Skin of body (tissue), 2 donors: ENCODE results near the gene TRABD. TPM values are rescaled to one million over a fixed set of nuclear protein-coding genes. Genes with fewer than 3 reads are reported as not detected.

Experiments
- DNase-seq: peaks from one replicate; lab custom pipeline; 2025; lab: John Stamatoyannopoulos, UW
- total RNA-seq: library from RNA; depleted of rRNA; stranded (reverse); fragments of >200 nt; gene quantifications from one replicate; pipeline ENCODE4 v1.2.3, GENCODE V29; 2014

Gene TRABD
- total RNA-seq, 1 donor from 2014 or later = 10.8 TPM

- DNase-seq = no peak
Measured at GRCh38 chr22:50186761-50187523, 1.2 kb downstream of the TRABD start.

DNA sequence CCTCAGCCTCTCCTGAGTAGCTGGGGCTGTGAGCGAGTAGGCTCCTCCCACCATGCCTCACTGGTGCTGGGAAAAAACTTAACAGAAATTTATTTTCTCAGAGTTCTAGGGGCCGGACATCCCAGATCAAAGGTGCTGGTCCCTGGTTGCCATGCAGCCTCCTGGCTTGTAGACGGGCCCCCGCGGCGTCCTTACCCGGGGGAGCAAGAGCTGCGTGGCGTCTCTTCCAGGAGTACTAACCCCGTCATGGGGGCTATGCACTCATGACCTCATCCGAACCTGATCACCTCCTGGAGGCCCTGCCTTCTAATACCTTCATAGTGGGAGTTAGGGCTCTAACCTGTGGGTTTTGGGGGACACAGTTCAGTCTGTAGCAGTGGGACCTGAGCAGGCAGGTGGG lies 2.6 kb downstream of the TRABD start:
- DNase-seq = no peak

- no peak for DNase-seq
Measured at GRCh38 chr22:50189184-50189848, 3.6 kb downstream of the TRABD start.

- DNase-seq = no peak
Measured at GRCh38 chr22:50189849-50190181, 4.1 kb downstream of the TRABD start.

GRCh38 chr22:50190182-50190940 lies 4.6 kb downstream of the TRABD start:
- no peak for DNase-seq

- no peak for DNase-seq
Measured at GRCh38 chr22:50190941-50191741, 5.4 kb downstream of the TRABD start.

GRCh38 chr22:50192436-50193204 lies 6.9 kb downstream of the TRABD start:
- no peak for DNase-seq

DNA sequence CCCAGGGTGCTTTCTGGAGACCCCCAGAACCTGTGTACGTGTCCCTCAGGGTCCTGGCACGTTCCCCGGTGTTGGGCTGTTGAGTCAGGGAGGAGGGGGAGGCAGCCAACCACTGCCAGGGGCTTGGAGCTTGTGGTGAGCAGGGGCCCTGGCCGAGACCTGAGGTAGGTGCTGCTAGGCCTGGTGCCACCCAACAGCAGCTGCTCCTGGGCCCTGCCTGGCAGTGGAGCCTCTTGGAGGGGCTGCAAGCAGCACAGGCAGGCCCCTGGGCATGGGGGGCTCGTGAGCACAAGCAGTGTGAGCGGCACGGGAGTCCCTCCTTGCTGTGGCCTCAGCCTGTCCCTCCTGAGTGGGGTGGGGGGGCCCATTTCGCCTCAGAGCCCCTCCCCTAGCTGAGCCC lies 7.9 kb downstream of the TRABD start:
- no peak for DNase-seq

- DNase-seq = no peak
Measured at GRCh38 chr22:50194037-50194805, 8.5 kb downstream of the TRABD start.

DNA sequence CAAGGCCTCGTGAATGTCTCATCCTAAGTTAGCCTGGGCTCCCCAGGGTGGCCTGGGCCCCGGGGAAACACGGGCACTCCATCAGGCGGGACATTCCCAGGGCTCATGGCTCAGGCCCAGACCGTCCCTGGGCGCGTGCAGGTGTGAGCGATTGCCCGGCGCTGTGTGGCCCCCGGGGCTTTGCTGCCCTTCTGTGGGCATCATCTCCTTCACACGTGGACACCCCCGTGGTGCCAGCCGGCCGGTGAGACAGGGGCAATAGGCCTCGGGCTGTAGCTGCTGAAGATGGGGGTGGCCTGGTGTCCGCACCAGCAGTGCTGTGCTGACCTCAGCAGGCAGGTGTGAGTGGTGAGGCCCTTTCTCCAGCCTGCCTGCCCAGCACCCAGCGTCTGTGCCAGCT lies 10.5 kb downstream of the TRABD start:
- DNase-seq = no peak

GRCh38 chr22:50197000-50197800 lies 11.5 kb downstream of the TRABD start:
- no peak for DNase-seq

- no peak for DNase-seq
Measured at GRCh38 chr22:50197856-50198623, 12.3 kb downstream of the TRABD start.

- no peak for DNase-seq
Measured at GRCh38 chr22:50198624-50199017, 12.9 kb downstream of the TRABD start.

GRCh38 chr22:50199251-50199721 lies 13.6 kb downstream of the TRABD start:
- DNase-seq = no peak

DNA sequence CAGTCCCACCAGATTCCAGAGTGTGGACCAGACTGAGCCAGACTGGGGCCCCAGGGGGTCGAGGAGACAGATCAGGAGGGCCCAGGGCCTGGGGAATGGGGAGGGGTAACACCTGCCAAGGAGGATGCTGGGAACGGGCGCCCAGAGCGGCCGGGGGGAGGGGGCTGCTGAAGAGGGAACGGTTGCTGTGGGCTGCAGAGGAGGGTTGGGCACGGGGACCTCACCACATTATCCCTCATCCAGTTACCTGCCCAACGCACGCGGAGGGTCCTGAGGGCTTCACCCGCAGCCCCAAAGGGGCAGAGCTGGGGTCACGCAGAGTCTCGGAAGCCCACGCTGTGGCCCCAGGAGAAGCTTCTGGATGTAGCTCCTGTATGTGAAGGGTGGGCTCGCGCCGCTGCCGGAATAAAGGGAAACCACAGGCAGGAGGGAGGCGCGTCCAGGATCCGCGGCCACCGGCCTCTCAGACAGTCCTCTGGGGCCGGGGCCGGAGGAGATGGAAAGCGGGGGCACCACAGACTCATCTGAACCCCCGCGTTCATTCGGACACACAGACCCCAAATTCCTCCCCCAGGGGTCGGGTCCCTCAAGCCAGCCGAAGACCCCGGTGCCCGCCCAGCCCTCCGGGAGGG lies 14.2 kb downstream of the TRABD start:
- no peak for DNase-seq

- peak; percentile 55 for DNase-seq
Measured at GRCh38 chr22:50200461-50201190, 14.9 kb downstream of the TRABD start, which contains the start of gene SELENOO. TSS of gene SELENOO (plus strand) at chr22:50201011. CDS start at chr22:50201037, 26 bp downstream.
